Neural progenitor cell (in vitro differentiated cells): ENCODE data around the gene NDUFS1.

Experiments used
- EZH2phosphoT487 ChIP-seq: fragments of 200-600 bp; sonication (generic); IDR thresholded peaks from 2 replicates; pipeline ENCODE4 v1.6.1; 2017; ENCODE audit warnings: antibody characterized with exemption
- TF ChIP-seq, protein P1 (sequence below): fragments of 200-600 bp; sonication (generic); IDR thresholded peaks from 2 replicates; pipeline ENCODE4 v1.5.1; 2017; ENCODE audit warnings: antibody characterized with exemption, mild to moderate bottlenecking

DNA sequence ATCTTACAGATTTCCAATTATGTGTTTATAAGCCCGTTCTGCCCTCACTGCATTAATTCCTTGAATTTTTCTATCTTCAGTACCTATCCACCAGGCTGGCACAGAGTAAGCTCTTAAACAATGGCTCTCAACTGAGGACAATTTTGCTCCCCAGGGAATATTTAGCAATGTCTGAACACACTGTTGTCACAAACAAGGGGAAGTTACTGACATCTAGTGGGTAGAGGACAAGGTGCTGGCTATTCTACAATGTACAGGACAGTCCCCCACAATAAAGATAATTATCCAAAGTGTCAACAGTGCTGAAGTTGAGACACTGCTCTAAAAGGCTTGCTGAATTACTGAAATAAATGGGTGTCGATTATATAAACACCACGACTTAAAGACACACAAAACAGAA, 5.0 kb downstream of the NDUFS1 start:
- TF ChIP-seq, protein P1, sequence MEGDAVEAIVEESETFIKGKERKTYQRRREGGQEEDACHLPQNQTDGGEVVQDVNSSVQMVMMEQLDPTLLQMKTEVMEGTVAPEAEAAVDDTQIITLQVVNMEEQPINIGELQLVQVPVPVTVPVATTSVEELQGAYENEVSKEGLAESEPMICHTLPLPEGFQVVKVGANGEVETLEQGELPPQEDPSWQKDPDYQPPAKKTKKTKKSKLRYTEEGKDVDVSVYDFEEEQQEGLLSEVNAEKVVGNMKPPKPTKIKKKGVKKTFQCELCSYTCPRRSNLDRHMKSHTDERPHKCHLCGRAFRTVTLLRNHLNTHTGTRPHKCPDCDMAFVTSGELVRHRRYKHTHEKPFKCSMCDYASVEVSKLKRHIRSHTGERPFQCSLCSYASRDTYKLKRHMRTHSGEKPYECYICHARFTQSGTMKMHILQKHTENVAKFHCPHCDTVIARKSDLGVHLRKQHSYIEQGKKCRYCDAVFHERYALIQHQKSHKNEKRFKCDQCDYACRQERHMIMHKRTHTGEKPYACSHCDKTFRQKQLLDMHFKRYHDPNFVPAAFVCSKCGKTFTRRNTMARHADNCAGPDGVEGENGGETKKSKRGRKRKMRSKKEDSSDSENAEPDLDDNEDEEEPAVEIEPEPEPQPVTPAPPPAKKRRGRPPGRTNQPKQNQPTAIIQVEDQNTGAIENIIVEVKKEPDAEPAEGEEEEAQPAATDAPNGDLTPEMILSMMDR = peak; percentile 39
- no peak for TF ChIP-seq EZH2phosphoT487
